ACC112 (cell line): ENCODE data around the gene DLG2.

ENCODE experiments used
- H2AFZ ChIP-seq: fragments of 200-600 bp; sonication (generic); one replicate; pipeline ENCODE4 v1.6.0; 2017; ENCODE audit warnings: antibody characterized with exemption, low read length; ENCODE audit not compliant: unreplicated experiment
- H3K27ac ChIP-seq: fragments of 200-600 bp; sonication (generic); 2 replicates; pipeline ENCODE4 v1.5.1; 2014; ENCODE audit warnings: low read depth, mild to moderate bottlenecking, antibody characterized with exemption, low read length, moderate library complexity
- H3K27me3 ChIP-seq: fragments of 200-600 bp; sonication (generic); 2 replicates; pipeline ENCODE4 v1.6.1; 2014; ENCODE audit warnings: mild to moderate bottlenecking, antibody characterized with exemption, low read length, moderate library complexity, mixed read lengths; ENCODE audit not compliant: insufficient read depth
- H3K36me3 ChIP-seq: fragments of 200-600 bp; sonication (generic); 2 replicates; pipeline ENCODE4 v1.6.1; 2016; ENCODE audit warnings: mild to moderate bottlenecking, antibody characterized with exemption, low read length, moderate library complexity, mixed read lengths; ENCODE audit not compliant: insufficient read depth
- H3K4me1 ChIP-seq: fragments of 200-600 bp; sonication (generic); one replicate; pipeline ENCODE4 v1.6.1; 2016; ENCODE audit warnings: low read length, mixed read lengths; ENCODE audit not compliant: insufficient read depth, unreplicated experiment, control insufficient read depth
- H3K4me3 ChIP-seq: fragments of 200-600 bp; sonication (generic); 2 replicates; pipeline ENCODE4 v1.5.1; 2014; ENCODE audit warnings: mild to moderate bottlenecking, low read depth, low read length
- H3K79me2 ChIP-seq: fragments of 200-600 bp; sonication (generic); one replicate; pipeline ENCODE4 v1.6.0; 2016; ENCODE audit warnings: low read length; ENCODE audit not compliant: control insufficient read depth, unreplicated experiment, insufficient read depth

DLG2 gene

DNA sequence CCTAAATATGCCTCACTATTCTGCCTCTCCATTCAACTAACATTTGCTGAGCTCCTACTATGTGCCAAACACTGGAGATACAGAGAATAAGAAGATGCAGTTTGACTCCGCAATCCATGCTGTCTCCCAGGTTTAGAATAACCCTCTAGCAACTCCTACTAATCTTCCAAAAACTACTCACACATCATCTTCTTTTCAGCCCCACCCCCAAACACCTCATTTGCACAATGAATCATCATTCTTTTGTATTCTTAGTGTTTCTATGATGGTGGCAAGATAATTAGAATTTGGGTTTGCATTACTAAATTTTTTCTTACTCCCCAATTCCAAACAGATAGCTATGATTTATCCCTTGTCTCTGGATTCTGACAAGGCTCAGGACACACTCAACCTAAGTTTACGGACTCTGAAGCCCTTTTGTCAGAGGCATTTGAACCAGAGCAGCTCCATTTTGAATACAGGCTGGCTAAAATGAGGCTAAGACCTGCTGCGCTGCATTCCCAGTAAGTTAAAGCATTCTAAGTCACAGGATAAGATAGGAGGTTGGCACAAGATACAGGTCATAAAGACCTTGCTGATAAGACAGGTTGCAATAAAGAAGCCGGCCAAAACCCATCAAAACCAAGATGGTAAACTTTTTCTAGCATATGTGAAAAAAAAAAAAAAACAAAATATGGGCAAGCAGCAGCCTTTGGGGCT, 1038.9 kb downstream of the DLG2 start:
- Histone ChIP-seq H2AFZ (no peak overlapping the region), H3K4me1 (no peaks in the 10 kb centered on the region), H3K27me3 (peaks cover 4% of the 10 kb centered on the region; the same call in 1 of the 2 replicates), H3K4me3 (no peak overlapping the region), H3K27ac (no peak overlapping the region), H3K36me3 (no peaks in the 10 kb centered on the region), H3K79me2 (no peaks in the 10 kb centered on the region)

DNA sequence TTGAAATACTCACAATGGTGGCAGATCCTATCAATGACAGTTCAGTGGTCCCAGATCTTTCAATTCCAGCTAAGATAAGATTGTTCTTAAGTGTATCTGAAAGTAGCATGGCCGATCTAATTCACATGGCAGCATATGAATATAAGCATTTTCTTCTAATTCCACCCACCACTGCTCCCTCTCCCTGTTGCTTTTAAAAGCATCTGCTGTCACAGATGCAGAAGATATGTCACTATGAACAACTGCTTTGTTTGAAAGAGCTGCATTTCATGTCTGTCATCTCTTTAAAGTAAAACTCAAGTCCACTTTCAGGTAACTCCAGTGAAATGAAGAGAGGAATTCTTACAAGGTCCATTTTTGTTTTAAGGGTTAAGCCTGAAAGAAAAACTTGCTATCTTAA, 1044.0 kb downstream of the DLG2 start:
- Histone ChIP-seq H3K4me1 (no peaks in the 10 kb centered on the region), H3K27ac (no peak overlapping the region), H2AFZ (no peak overlapping the region), H3K27me3 (no peaks in the 10 kb centered on the region), H3K79me2 (no peaks in the 10 kb centered on the region), H3K36me3 (no peaks in the 10 kb centered on the region), H3K4me3 (no peak overlapping the region)

DNA sequence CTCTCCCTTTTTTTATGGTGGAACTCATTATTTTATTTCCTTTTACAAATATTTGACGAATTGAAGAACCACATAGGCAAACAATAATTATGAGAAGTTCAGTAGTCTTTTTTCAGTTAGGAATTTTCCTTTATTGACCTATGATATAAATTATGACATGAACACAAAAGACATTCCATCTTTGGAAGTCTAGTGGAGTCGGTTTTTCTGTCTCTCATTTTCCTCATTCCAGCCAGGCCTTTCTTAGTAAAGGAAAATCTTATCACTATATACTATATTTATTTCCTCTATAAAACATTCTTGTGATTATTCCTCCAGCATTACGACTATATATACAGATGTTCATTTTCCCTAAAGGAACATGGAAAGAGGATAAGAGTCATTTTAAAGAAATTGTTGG, 1046.1 kb downstream of the DLG2 start:
- Histone ChIP-seq H3K4me1 (no peaks in the 10 kb centered on the region), H3K27me3 (no peaks in the 10 kb centered on the region), H3K36me3 (no peaks in the 10 kb centered on the region), H3K4me3 (no peak overlapping the region), H3K79me2 (no peaks in the 10 kb centered on the region), H2AFZ (no peak overlapping the region), H3K27ac (no peak overlapping the region)

- Histone ChIP-seq H3K27me3 (no peaks in the 10 kb centered on the region), H2AFZ (peak overlapping the region; percentile 33), H3K4me1 (no peaks in the 10 kb centered on the region), H3K4me3 (peak overlapping the region; percentile 15; the same call in 1 of the 2 replicates), H3K27ac (no peak overlapping the region), H3K79me2 (no peaks in the 10 kb centered on the region), H3K36me3 (no peaks in the 10 kb centered on the region)
Measured at GRCh38 chr11:84580428-84580827, 1046.7 kb downstream of the DLG2 start.

GRCh38 chr11:84573868-84574267, 1053.3 kb downstream of the DLG2 start:
- Histone ChIP-seq H3K4me3 (no peak overlapping the region), H3K4me1 (no peaks in the 10 kb centered on the region), H3K27ac (no peak overlapping the region), H3K27me3 (peaks cover 9% of the 10 kb centered on the region; the same call in 1 of the 2 replicates), H3K36me3 (no peaks in the 10 kb centered on the region), H3K79me2 (no peaks in the 10 kb centered on the region), H2AFZ (no peak overlapping the region)

GRCh38 chr11:84566671-84567070, 1060.5 kb downstream of the DLG2 start:
- H3K4me3 ChIP-seq, result no peak overlapping the region
- H3K27ac ChIP-seq, result no peak overlapping the region
- H3K79me2 ChIP-seq, result no peaks in the 10 kb centered on the region
- no peaks in the 10 kb centered on the region for H3K36me3 ChIP-seq
- H3K4me1 ChIP-seq, result no peaks in the 10 kb centered on the region
- peaks cover 38% of the 10 kb centered on the region for H3K27me3 ChIP-seq
- no peak overlapping the region for H2AFZ ChIP-seq

- Histone ChIP-seq H3K79me2 (no peaks in the 10 kb centered on the region), H2AFZ (no peak overlapping the region), H3K27me3 (peaks cover 51% of the 10 kb centered on the region), H3K36me3 (no peaks in the 10 kb centered on the region), H3K4me3 (no peak overlapping the region), H3K27ac (no peak overlapping the region), H3K4me1 (no peaks in the 10 kb centered on the region)
Measured at GRCh38 chr11:84564867-84565184, 1062.3 kb downstream of the DLG2 start.

DNA sequence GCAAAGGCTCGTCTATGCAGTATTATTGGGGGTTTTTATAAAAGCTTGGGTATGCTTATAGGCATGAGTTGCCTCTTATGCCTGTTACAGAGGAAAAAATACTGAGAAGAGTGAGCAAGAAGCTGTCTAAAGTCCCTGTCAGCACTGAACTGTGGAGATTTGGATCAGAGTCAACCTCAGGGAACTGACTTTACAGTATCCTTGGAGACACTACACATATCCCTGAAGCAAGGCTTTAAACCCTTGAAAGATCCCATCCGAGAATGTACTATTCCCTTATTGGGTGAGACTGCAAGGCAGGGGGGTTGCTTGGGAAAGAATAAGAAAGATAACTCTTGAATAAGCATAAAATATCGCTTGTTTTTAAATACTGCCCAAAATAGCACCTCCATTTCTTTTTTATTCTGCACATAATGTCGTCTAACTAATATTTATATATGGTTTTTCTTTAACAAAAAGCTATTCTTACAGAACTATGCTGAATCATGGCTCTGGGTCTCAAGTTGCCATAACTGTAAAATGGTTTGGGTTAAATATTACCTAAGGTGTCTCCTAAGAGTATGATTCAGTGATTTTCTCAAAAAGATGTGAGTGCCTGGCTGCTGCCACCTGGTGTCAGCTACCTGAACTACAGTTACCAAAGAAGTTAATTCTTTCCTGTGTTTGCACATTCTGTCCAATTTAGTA, 1062.8 kb downstream of the DLG2 start:
- Histone ChIP-seq H3K36me3 (no peaks in the 10 kb centered on the region), H3K79me2 (no peaks in the 10 kb centered on the region), H2AFZ (no peak overlapping the region), H3K27me3 (peaks cover 51% of the 10 kb centered on the region), H3K4me3 (no peak overlapping the region), H3K4me1 (no peaks in the 10 kb centered on the region), H3K27ac (no peak overlapping the region)

GRCh38 chr11:84563356-84563755, 1063.8 kb downstream of the DLG2 start:
- Histone ChIP-seq H3K79me2 (no peaks in the 10 kb centered on the region), H3K4me1 (no peaks in the 10 kb centered on the region), H3K36me3 (no peaks in the 10 kb centered on the region), H2AFZ (no peak overlapping the region), H3K27ac (no peak overlapping the region), H3K27me3 (peaks cover 46% of the 10 kb centered on the region), H3K4me3 (no peak overlapping the region)

DNA sequence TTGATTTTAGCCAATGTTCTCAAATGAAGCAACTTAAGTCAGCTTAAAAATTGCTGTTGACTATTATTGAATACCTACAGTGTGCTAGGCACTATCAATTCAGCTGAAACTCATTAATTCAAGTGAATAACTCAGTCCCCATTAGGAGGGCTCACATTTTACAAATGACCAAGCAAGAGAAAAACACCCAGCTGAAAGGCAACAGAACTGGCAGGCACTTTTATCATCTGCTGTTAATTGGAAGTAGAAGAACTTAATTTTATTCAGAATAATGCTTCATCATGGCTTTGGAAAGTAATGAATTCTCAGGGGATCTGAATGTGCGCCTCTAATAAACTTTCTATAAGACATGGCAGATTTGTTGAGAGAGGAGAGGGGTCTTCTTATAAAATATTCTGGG, 1066.9 kb downstream of the DLG2 start:
- no peak overlapping the region for H3K4me3 ChIP-seq
- no peaks in the 10 kb centered on the region for H3K4me1 ChIP-seq
- H3K27ac ChIP-seq, result no peak overlapping the region
- no peaks in the 10 kb centered on the region for H3K79me2 ChIP-seq
- H3K36me3 ChIP-seq, result no peaks in the 10 kb centered on the region
- H2AFZ ChIP-seq, result no peak overlapping the region
- H3K27me3 ChIP-seq, result peaks cover 28% of the 10 kb centered on the region; the same call in 1 of the 2 replicates
